AG04449 (cell line): Measurements from ENCODE around the gene PIP5K1C.

Experiments used
- CTCF ChIA-PET: fragments of 350-600 bp; formaldehyde crosslinking; extraction: SDS; loops from one replicate; lab custom pipeline; 2021; ENCODE audit warnings: antibody characterized with exemption; lab: Yijun Ruan, JAX
- POLR2A ChIA-PET: fragments of 400-600, 350-600 bp; formaldehyde crosslinking; extraction: SDS; loops from one replicate; lab custom pipeline; 2020; ENCODE audit warnings: antibody characterized with exemption, inconsistent platforms; lab: Yijun Ruan, JAX
- DNase-seq: peaks from one replicate; pipeline ENCODE4 v3.0.0-alpha.2; 2010; ENCODE audit warnings: low read depth, low spot score
- H3K4me3 ChIP-seq: 2 replicates; pipeline ENCODE4 v1.5.1; 2011; ENCODE audit warnings: low read depth, mild to moderate bottlenecking, control low read depth, low read length
- CTCF ChIP-seq: IDR thresholded peaks from one replicate; pipeline ENCODE4 v1.5.1; 2011; ENCODE audit warnings: mild to moderate bottlenecking, moderate library complexity, low read length, control low read depth, inconsistent platforms; ENCODE audit not compliant: insufficient read depth; ENCODE audit errors: missing control alignments

The PIP5K1C gene

GRCh38 chr19:3646336-3647092 is 53.8 kb downstream of the PIP5K1C start:
- POLR2A ChIA-PET = no interaction called here
- DNase-seq = no peak
- TF ChIP-seq CTCF = no peak
- no peak overlapping the region for H3K4me3 ChIP-seq
- CTCF ChIA-PET = interaction anchor here (0.6 to 1.0 kb wide), 2 partner anchors 8 to 78 kb away, joined by 3 read pairs; no protein-coding TSS in a partner anchor

- TF ChIP-seq CTCF = no peak
- H3K4me3 ChIP-seq = no peak overlapping the region
- POLR2A ChIA-PET = no interaction called here
- CTCF ChIA-PET = interaction anchor here (1.0 kb wide), 1 partner anchor 8 kb away, joined by 3 read pairs; no protein-coding TSS in a partner anchor
- no peak for DNase-seq
Measured at GRCh38 chr19:3645726-3646125, 54.5 kb downstream of the PIP5K1C start.

GRCh38 chr19:3645067-3645396 is 55.2 kb downstream of the PIP5K1C start:
- H3K4me3 ChIP-seq = no peak overlapping the region
- no peak for DNase-seq
- no peak for TF ChIP-seq CTCF
- ChIA-PET POLR2A (no interaction called here), CTCF (no interaction called here)

GRCh38 chr19:3644351-3645066 is 55.8 kb downstream of the PIP5K1C start:
- no peak for TF ChIP-seq CTCF
- no peak for DNase-seq
- ChIA-PET CTCF (interaction anchor here (1.0 kb wide), 1 partner anchor 18 kb away, joined by 3 read pairs; no protein-coding TSS in a partner anchor), POLR2A (no interaction called here)
- H3K4me3 ChIP-seq = no peak overlapping the region

DNA sequence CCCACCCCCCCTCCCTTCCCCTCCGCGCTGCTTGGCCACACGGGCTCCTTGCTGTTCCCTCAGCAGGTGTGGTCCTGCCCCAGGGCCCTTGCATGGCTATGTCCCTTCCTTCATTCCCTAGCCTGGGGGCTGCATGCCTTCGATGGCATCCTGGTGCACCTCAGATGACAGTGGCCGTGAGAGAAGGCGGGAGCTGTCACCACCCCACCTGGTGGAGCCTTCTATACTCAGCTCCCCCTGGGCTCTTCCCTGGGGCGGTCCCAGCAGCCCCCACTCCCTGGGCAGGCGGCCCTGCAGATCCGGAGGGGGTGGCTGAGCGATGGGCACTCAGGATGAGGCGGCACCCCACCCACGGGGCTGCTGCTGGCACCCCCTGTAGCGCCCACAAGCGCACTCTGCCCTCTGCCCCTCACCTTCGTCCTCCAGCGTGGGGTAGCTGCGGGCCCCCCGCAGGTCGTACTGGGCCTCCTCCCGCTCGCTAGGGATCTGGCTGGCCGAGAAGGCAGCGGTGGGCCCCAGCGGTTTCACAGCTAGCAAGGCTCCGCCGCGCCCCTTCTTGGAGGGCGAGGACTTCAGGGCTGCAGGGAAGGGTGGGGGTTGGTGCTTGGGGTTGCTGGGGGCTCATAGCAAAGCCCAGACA is 56.5 kb downstream of the PIP5K1C start:
- H3K4me3 ChIP-seq = no peak overlapping the region
- CTCF ChIA-PET = interaction anchor here (0.7 to 1.0 kb wide), 2 partner anchors 18 to 59 kb away, joined by 3 read pairs; no protein-coding TSS in a partner anchor
- POLR2A ChIA-PET = no interaction called here
- no peak for DNase-seq
- TF ChIP-seq CTCF = no peak
